KMS-11 (cell line): ENCODE data around the gene NBAS.

Experiments used
- H2AFZ ChIP-seq: fragments of 200-600 bp; sonication (generic); 2 replicates; pipeline ENCODE4 v1.6.1; 2016; ENCODE audit warnings: antibody characterized with exemption, mixed run types, low read depth
- H3K27ac ChIP-seq: fragments of 200-600 bp; sonication (generic); 2 replicates; pipeline ENCODE4 v1.6.1; 2016; ENCODE audit warnings: mild to moderate bottlenecking, mixed run types
- H3K27me3 ChIP-seq: fragments of 200-600 bp; sonication (generic); 2 replicates; pipeline ENCODE4 v1.6.1; 2017; ENCODE audit warnings: mild to moderate bottlenecking, low read depth, mixed run types, moderate library complexity; ENCODE audit not compliant: insufficient read depth
- H3K36me3 ChIP-seq: fragments of 200-600 bp; sonication (generic); 2 replicates; pipeline ENCODE4 v1.6.1; 2017; ENCODE audit warnings: mild to moderate bottlenecking, mixed run types; ENCODE audit not compliant: insufficient read depth
- H3K4me1 ChIP-seq: fragments of 200-600 bp; sonication (generic); 2 replicates; pipeline ENCODE4 v1.6.1; 2016; ENCODE audit warnings: mild to moderate bottlenecking, low read depth, mixed run types; ENCODE audit not compliant: poor library complexity, severe bottlenecking
- H3K4me2 ChIP-seq: fragments of 200-600 bp; sonication (generic); 2 replicates; pipeline ENCODE4 v1.7.0; 2016; ENCODE audit warnings: mild to moderate bottlenecking, mixed run types
- H3K4me3 ChIP-seq: fragments of 200-600 bp; sonication (generic); IDR thresholded peaks from 2 replicates; pipeline ENCODE4 v1.6.1; 2017; ENCODE audit warnings: low read depth, low read length, mixed read lengths; ENCODE audit not compliant: insufficient read depth
- H3K79me2 ChIP-seq: fragments of 200-600 bp; sonication (generic); 2 replicates; pipeline ENCODE4 v1.6.1; 2016; ENCODE audit warnings: low read depth, mixed run types; ENCODE audit not compliant: insufficient read depth
- H3K9ac ChIP-seq: fragments of 200-600 bp; sonication (generic); 2 replicates; pipeline ENCODE4 v1.6.1; 2016; ENCODE audit warnings: mild to moderate bottlenecking, mixed run types
- H4K20me1 ChIP-seq: fragments of 200-600 bp; sonication (generic); 2 replicates; pipeline ENCODE4 v1.6.1; 2016; ENCODE audit warnings: mild to moderate bottlenecking, mixed run types; ENCODE audit not compliant: insufficient read depth
- CTCF ChIP-seq: fragments of 200-600 bp; sonication (generic); conservative IDR thresholded peaks from 2 replicates; pipeline ENCODE4 v1.6.1; 2017; ENCODE audit warnings: low read depth, mild to moderate bottlenecking, antibody characterized with exemption, low read length, moderate library complexity, mixed read lengths

NBAS gene

DNA sequence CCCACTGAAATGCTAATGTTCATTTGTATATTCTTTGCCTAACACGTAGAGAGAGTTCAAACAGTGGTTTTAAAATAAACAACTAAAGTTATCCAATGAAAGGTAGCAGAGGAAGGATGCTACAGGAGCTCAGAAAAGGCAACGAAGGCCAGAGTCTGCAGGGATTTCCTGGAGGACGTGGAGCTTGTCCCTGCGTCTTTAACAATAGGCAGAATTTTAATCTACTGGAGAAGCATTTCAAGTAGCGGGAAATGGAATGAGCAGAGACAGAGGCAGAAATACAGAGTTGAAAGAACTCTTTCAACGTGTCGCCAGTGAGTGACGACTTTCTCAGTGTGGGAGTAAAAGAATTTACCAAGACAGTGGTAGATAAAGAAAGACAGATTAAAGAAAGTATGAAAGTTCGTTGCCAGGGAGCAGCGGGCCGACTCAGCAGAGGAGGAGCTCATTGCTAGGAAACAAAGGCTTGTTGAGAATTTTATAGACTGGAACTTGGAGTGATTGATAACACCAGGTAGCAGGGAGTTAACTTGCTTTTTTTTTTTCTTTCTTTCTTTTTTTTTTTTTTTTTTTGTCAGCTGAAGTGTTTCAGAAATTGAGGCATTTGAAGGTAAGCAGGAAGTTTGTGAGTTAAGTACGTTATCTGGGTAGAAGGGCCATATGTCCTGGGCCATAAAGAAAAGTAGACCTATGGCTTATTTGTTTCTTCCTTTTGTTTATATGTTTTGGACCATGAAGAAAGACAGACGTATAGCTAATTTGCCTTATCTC is 625 bp upstream of the NBAS start:
- Histone ChIP-seq H3K4me1 (peaks cover 10% of the 10 kb centered on the region), H3K36me3 (no peaks in the 10 kb centered on the region), H3K9ac (peak overlapping the region; percentile 74), H2AFZ (peak overlapping the region; percentile 98), H3K27ac (peak overlapping the region; percentile 14; the same call in 1 of the 2 replicates), H3K27me3 (no peaks in the 10 kb centered on the region), H3K4me2 (peak overlapping the region; percentile 77), H4K20me1 (no peaks in the 10 kb centered on the region), H3K79me2 (peaks cover 19% of the 10 kb centered on the region; the same call in 1 of the 2 replicates), H3K4me3 (peak overlapping the region; percentile 5)
- TF ChIP-seq CTCF: no peak

- no peak for TF ChIP-seq CTCF
- Histone ChIP-seq H3K4me2 (peak overlapping the region; percentile 95), H3K4me3 (peak overlapping the region; percentile 26), H3K36me3 (no peaks in the 10 kb centered on the region), H3K4me1 (peaks cover 16% of the 10 kb centered on the region), H3K9ac (peak overlapping the region; percentile 74; the same call in 1 of the 2 replicates), H3K79me2 (peaks cover 19% of the 10 kb centered on the region; the same call in 1 of the 2 replicates), H4K20me1 (no peaks in the 10 kb centered on the region), H2AFZ (peak overlapping the region; percentile 98), H3K27me3 (no peaks in the 10 kb centered on the region), H3K27ac (peak overlapping the region; percentile 9; the same call in 1 of the 2 replicates)
Measured at GRCh38 chr2:15560140-15560987, 770 bp downstream of the NBAS start.

GRCh38 chr2:15559379-15560139 is 1.6 kb downstream of the NBAS start:
- Histone ChIP-seq H3K27me3 (no peaks in the 10 kb centered on the region), H3K79me2 (peaks cover 19% of the 10 kb centered on the region; the same call in 1 of the 2 replicates), H3K36me3 (no peaks in the 10 kb centered on the region), H2AFZ (no peak overlapping the region), H3K4me3 (no peak overlapping the region), H3K9ac (no peak overlapping the region; the same call in 1 of the 2 replicates), H3K4me2 (peak overlapping the region; percentile 95), H3K27ac (no peak overlapping the region), H3K4me1 (peaks cover 23% of the 10 kb centered on the region), H4K20me1 (no peaks in the 10 kb centered on the region)
- TF ChIP-seq CTCF: no peak

- no peak overlapping the region for H3K4me2 ChIP-seq
- TF ChIP-seq CTCF: no peak
- no peak overlapping the region for H2AFZ ChIP-seq
- H3K36me3 ChIP-seq: no peaks in the 10 kb centered on the region
- H3K4me3 ChIP-seq: no peak overlapping the region
- H3K27ac ChIP-seq: no peak overlapping the region
- peaks cover 28% of the 10 kb centered on the region for H3K4me1 ChIP-seq
- no peak overlapping the region for H3K9ac ChIP-seq
- H3K27me3 ChIP-seq: no peaks in the 10 kb centered on the region
- H4K20me1 ChIP-seq: no peaks in the 10 kb centered on the region
- peaks cover 19% of the 10 kb centered on the region; the same call in 1 of the 2 replicates for H3K79me2 ChIP-seq
Measured at GRCh38 chr2:15557887-15558311, 3.2 kb downstream of the NBAS start.
